GM23248 (cell line): ENCODE data around the gene SP2.

ENCODE experiments used
- EZH2 ChIP-seq: fragments of 200-600 bp; sonication (generic); IDR thresholded peaks from 2 replicates; pipeline ENCODE4 v1.6.1; 2018; ENCODE audit warnings: antibody characterized with exemption, mild to moderate bottlenecking; ENCODE audit not compliant: insufficient read depth, poor library complexity, severe bottlenecking
- EZH2phosphoT487 ChIP-seq: fragments of 200-600 bp; sonication (generic); IDR thresholded peaks from 2 replicates; pipeline ENCODE4 v1.6.1; 2018; ENCODE audit warnings: antibody characterized with exemption, moderate library complexity, mild to moderate bottlenecking, low read depth; ENCODE audit not compliant: insufficient read depth

- TF ChIP-seq EZH2 = no peak
- TF ChIP-seq EZH2phosphoT487 = no peak
Measured at GRCh38 chr17:47967607-47968252, 71.7 kb downstream of the SP2 start.
